ENCODE data around the gene CAPNS1.

Gene CAPNS1

DNA sequence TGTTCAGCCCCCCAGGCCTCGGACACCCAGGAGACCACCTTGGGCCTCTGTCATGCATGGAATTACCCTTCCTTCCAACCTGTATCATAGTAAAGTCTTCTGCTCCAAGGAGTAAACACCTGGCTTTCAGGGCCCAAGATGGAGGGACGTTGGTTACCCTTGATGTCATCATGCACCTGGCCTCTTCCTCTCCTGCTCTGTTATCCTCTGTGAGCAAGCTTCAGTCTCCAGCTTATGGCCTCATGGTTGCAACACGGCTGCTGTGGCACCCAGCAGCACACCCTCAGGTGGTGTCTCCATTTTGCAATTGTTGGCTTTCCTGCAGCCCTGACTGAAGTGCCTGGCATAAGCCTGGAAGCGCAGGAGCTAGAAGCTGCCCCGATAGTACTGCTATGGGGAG, 32.9 kb upstream of the CAPNS1 start:
- TF ChIP-seq, protein P1, sequence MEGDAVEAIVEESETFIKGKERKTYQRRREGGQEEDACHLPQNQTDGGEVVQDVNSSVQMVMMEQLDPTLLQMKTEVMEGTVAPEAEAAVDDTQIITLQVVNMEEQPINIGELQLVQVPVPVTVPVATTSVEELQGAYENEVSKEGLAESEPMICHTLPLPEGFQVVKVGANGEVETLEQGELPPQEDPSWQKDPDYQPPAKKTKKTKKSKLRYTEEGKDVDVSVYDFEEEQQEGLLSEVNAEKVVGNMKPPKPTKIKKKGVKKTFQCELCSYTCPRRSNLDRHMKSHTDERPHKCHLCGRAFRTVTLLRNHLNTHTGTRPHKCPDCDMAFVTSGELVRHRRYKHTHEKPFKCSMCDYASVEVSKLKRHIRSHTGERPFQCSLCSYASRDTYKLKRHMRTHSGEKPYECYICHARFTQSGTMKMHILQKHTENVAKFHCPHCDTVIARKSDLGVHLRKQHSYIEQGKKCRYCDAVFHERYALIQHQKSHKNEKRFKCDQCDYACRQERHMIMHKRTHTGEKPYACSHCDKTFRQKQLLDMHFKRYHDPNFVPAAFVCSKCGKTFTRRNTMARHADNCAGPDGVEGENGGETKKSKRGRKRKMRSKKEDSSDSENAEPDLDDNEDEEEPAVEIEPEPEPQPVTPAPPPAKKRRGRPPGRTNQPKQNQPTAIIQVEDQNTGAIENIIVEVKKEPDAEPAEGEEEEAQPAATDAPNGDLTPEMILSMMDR (IDR thresholded peaks at IDR 0.05) = no peak
- H3K4me3 ChIP-seq = no peak overlapping the region
- H3K27ac ChIP-seq = no peak overlapping the region
- no peak for DNase-seq (ENCODE audit: low spot score)

DNA sequence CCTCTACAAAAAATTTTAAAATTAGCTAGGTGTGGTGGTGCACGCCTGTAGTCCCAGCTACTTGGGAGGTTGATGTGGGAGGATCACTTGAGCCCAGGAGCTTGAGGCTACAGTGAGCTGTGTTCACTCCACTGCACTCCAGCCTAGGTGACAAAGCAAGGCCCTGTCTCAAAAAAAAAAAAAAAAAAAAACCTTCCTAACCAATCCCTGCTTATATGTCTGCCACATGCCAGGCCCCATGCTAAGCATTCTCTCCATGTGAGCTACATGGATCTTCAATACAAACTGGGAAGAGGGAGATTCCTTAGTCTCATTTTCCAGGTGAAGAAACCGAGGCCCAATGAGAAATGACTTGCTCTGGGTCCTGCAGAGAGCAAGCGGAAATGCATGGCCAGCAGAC, 31.2 kb upstream of the CAPNS1 start:
- TF ChIP-seq, protein P1 (IDR thresholded peaks at IDR 0.05) = no peak
- H3K4me3 ChIP-seq = no peak overlapping the region
- no peak for DNase-seq (ENCODE audit: low spot score)
- no peak overlapping the region for H3K27ac ChIP-seq

DNA sequence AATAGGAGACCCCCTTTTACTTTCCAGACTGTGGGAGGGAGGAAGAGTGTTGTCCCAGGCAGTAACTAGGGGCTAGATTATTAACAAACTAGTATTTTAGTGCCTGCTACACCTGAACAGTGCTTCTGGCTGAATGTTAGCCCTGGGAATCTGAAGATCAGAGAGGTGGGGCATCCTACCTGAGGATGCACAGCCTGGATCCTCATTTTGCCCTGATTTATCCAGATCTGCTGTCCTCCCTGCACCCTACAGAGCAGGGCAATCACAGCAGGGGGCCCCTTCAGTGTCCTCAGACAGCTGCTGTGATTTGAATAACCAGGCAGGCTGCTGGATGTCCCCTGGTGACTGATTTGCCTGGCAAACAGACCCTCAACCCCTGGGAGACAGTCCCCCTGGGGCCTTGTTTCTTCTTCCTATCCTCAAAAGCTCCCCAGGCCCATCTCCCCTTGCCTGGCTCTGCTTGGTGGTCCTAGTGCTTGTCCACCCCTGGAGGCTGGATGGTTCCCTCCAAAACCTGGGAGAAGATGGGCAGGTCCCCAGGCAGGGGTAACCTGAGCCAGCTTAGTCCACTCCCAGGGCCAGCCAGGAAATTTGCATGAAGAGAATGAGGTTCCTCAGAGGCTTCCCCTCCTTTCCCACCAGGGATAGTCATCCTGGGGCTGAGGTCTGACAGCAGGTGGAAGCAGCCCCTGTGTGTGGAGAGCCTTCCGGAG, 29.2 kb upstream of the CAPNS1 start, which contains the start of gene OVOL3:
TSS of gene OVOL3 (plus strand) at position 657 of the 713 bp plus-strand sequence. CDS start 60 bp downstream, outside the sequence.
- TF ChIP-seq, protein P1 (IDR thresholded peaks at IDR 0.05) = no peak
- no peak within 1 kb of the TSS for H3K27ac ChIP-seq
- no peak for DNase-seq (ENCODE audit: low spot score)

DNA sequence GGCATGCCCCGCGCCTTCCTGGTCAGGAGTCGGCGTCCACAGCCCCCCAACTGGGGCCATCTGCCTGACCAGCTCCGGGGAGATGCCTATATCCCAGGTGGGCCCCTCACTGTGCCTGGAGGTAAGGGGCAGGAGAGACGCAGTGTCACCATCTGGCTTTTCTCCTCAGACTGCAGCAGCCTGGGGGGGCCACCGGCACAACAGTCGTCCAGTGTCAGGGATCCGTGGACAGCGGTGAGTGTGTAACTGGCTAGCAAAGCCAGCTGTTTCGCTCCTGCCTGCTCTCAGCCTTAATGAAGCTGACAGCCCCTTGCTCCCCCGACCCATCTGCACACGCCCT, 28.7 kb upstream of the CAPNS1 start:
- no peak overlapping the region for H3K27ac ChIP-seq
- no peak overlapping the region for H3K4me3 ChIP-seq
- DNase-seq (ENCODE audit: low spot score) = no peak
- TF ChIP-seq, protein P1 (IDR thresholded peaks at IDR 0.05) = no peak

More for the DNA sequence above, 29.2 kb upstream of the CAPNS1 start, which contains the start of gene OVOL3:
- no peak within 1 kb of the TSS for H3K4me3 ChIP-seq

DNA sequence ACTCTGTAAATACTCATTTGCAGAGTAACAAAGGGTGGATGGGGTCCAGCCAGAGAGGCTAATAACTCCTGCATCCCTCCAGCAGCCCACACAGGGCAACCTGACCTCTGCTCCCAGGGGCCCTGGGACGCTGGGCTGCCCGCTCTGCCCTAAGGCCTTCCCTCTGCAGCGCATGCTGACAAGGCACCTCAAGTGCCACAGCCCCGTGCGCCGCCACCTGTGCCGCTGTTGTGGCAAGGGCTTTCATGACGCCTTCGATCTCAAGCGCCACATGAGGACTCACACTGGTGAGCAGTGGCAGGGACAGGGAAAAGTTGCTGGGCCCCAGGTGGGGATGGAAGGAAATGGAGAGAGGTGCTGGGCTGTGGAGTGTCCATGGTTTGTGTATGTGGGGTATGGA, 27.2 kb upstream of the CAPNS1 start:
- Histone ChIP-seq H3K27ac (no peak overlapping the region), H3K4me3 (no peak overlapping the region)
- TF ChIP-seq, protein P1 (IDR thresholded peaks at IDR 0.05) = no peak
- no peak for DNase-seq (ENCODE audit: low spot score)

DNA sequence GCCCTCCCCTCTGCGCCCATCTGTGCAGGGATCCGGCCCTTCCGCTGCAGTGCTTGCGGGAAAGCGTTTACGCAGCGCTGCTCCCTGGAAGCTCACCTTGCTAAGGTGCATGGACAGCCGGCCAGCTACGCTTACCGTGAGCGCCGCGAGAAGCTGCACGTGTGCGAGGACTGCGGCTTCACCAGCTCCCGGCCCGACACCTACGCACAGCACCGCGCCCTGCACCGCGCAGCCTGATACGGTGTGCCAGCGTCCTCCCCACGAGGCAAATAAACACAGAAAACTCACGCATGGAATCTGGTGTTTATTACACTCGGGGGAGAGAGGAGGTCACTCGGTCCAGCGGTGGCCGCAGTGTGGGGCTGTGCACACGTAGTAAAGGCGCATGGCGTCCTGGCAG, 26.4 kb upstream of the CAPNS1 start:
- peak overlapping the region in 1 of 2 donors; percentile 95 for H3K27ac ChIP-seq
- TF ChIP-seq, protein P1 (IDR thresholded peaks at IDR 0.05) = no peak
- DNase-seq (ENCODE audit: low spot score) = no peak
- peak overlapping the region; percentile 85 for H3K4me3 ChIP-seq

Data from coronary artery (tissue), 2 donors.